Measurements from ENCODE around the gene GNAT1. TPM values are rescaled to one million over a fixed set of nuclear protein-coding genes. Genes with fewer than 3 reads are reported as not detected.
"Not testable (repeated sequence)": the region's sequence is repeated elsewhere in the genome, so short reads cannot be mapped to it uniquely, and the experiment has no call there.

GNAT1 gene
- total and polyA plus RNA-seq, 2 experiments from 2014 or later = not detected

- Histone ChIP-seq H3K9me3 (ENCODE audit: low read depth) (no peaks in the 10 kb centered on the region), H3K27me3 (replicated peaks; ENCODE audit: insufficient read depth) (peaks cover 11% of the 10 kb centered on the region), H3K4me3 (no peak overlapping the region), H3F3A (ENCODE audit: insufficient read depth) (no peaks in the 10 kb centered on the region), H3K4me1 (ENCODE audit: insufficient read depth) (peaks cover 7% of the 10 kb centered on the region; the same call in 1 of the 2 replicates), H3K9me2 (ENCODE audit: insufficient read depth) (no peaks in the 10 kb centered on the region), H3K79me2 (ENCODE audit: insufficient read depth) (no peaks in the 10 kb centered on the region), H4K20me1 (ENCODE audit: insufficient read depth) (no peaks in the 10 kb centered on the region), H3K4me2 (ENCODE audit: unreplicated experiment) (no peak overlapping the region), H3K27ac (no peak overlapping the region), H3K36me3 (ENCODE audit: low read depth) (no peaks in the 10 kb centered on the region), H2AFZ (no peak overlapping the region), H3K9ac (no peak overlapping the region)
- TF ChIP-seq EZH2phosphoT487 (IDR thresholded peaks at IDR 0.05; ENCODE audit: insufficient read depth, low read depth) (no peak), EZH2 (IDR thresholded peaks at IDR 0.05; ENCODE audit: insufficient read depth, poor library complexity, severe bottlenecking) (no peak)
- WGBS, 2 experiments (ENCODE audit: low coverage in 1 of 2, low lambda C conversion rate in 2 of 2, missing lambda C conversion rate in 2 of 2) = 73 to 80% methylated on average over 14 of the region's 14 CpGs
- DNase-seq = no peak
- in situ Hi-C loops (cut with MboI) = loop anchor here (25.0 kb wide), 1 partner anchor 328 kb away; no protein-coding TSS in a partner anchor
These were observed 17.4 kb downstream of the GNAT1 start for GRCh38 chr3:50208677-50209344.

GRCh38 chr3:50210176-50210509, 18.7 kb downstream of the GNAT1 start:
- 86 to 90% methylated on average over 5 of the region's 5 CpGs for WGBS, 2 experiments (ENCODE audit: low coverage in 1 of 2, low lambda C conversion rate in 2 of 2, missing lambda C conversion rate in 2 of 2)
- in situ Hi-C loops (cut with MboI) = loop anchor here (25.0 kb wide), 1 partner anchor 327 kb away; no protein-coding TSS in a partner anchor
- H3K4me1 ChIP-seq (ENCODE audit: insufficient read depth) = peaks cover 7% of the 10 kb centered on the region; the same call in 1 of the 2 replicates
- no peak for DNase-seq
- no peaks in the 10 kb centered on the region for H3K79me2 ChIP-seq (ENCODE audit: insufficient read depth)
- no peaks in the 10 kb centered on the region for H3K9me2 ChIP-seq (ENCODE audit: insufficient read depth)
- H3K27ac ChIP-seq = no peak overlapping the region
- no peak overlapping the region for H3K4me2 ChIP-seq (ENCODE audit: unreplicated experiment)
- H3F3A ChIP-seq (ENCODE audit: insufficient read depth) = no peaks in the 10 kb centered on the region
- no peaks in the 10 kb centered on the region for H4K20me1 ChIP-seq (ENCODE audit: insufficient read depth)
- no peak overlapping the region for H2AFZ ChIP-seq
- no peak overlapping the region for H3K4me3 ChIP-seq
- H3K9me3 ChIP-seq (ENCODE audit: low read depth) = no peaks in the 10 kb centered on the region
- no peaks in the 10 kb centered on the region; the same call in 1 of the 2 replicates for H3K27me3 ChIP-seq (replicated peaks; ENCODE audit: insufficient read depth)
- H3K36me3 ChIP-seq (ENCODE audit: low read depth) = no peaks in the 10 kb centered on the region
- TF ChIP-seq EZH2 (IDR thresholded peaks at IDR 0.05; ENCODE audit: insufficient read depth, poor library complexity, severe bottlenecking) = no peak
- no peak for TF ChIP-seq EZH2phosphoT487 (IDR thresholded peaks at IDR 0.05; ENCODE audit: insufficient read depth, low read depth)
- H3K9ac ChIP-seq = no peak overlapping the region

- Histone ChIP-seq H3K36me3 (ENCODE audit: low read depth) (no peaks in the 10 kb centered on the region), H3K79me2 (ENCODE audit: insufficient read depth) (no peaks in the 10 kb centered on the region), H3F3A (ENCODE audit: insufficient read depth) (no peaks in the 10 kb centered on the region), H3K4me2 (ENCODE audit: unreplicated experiment) (no peak overlapping the region), H3K27ac (no peak overlapping the region), H3K9me3 (ENCODE audit: low read depth) (no peaks in the 10 kb centered on the region), H2AFZ (no peak overlapping the region), H3K27me3 (replicated peaks; ENCODE audit: insufficient read depth) (no peaks in the 10 kb centered on the region; the same call in 1 of the 2 replicates), H3K4me3 (no peak overlapping the region), H3K9ac (no peak overlapping the region), H4K20me1 (ENCODE audit: insufficient read depth) (no peaks in the 10 kb centered on the region), H3K4me1 (ENCODE audit: insufficient read depth) (peaks cover 7% of the 10 kb centered on the region; the same call in 1 of the 2 replicates), H3K9me2 (ENCODE audit: insufficient read depth) (no peaks in the 10 kb centered on the region)
- DNase-seq = no peak
- 84 to 89% methylated on average over 11 to 13 of the region's 13 CpGs for WGBS, 2 experiments (ENCODE audit: low coverage in 1 of 2, low lambda C conversion rate in 2 of 2, missing lambda C conversion rate in 2 of 2)
- TF ChIP-seq EZH2phosphoT487 (IDR thresholded peaks at IDR 0.05; ENCODE audit: insufficient read depth, low read depth) (no peak), EZH2 (IDR thresholded peaks at IDR 0.05; ENCODE audit: insufficient read depth, poor library complexity, severe bottlenecking) (no peak)
- in situ Hi-C loops (cut with MboI) = loop anchor here (25.0 kb wide), 1 partner anchor 327 kb away; no protein-coding TSS in a partner anchor
These were observed 19.3 kb downstream of the GNAT1 start for GRCh38 chr3:50210510-50211367.

- not testable (repeated sequence) for H3K27ac ChIP-seq; H4K20me1 ChIP-seq (ENCODE audit: insufficient read depth); DNase-seq; H3F3A ChIP-seq (ENCODE audit: insufficient read depth); H3K9me2 ChIP-seq (ENCODE audit: insufficient read depth); H3K4me1 ChIP-seq (ENCODE audit: insufficient read depth); H3K27me3 ChIP-seq (replicated peaks; ENCODE audit: insufficient read depth); H3K4me3 ChIP-seq; H3K4me2 ChIP-seq (ENCODE audit: unreplicated experiment); H3K36me3 ChIP-seq (ENCODE audit: low read depth); H3K79me2 ChIP-seq (ENCODE audit: insufficient read depth); H3K9ac ChIP-seq; H2AFZ ChIP-seq; H3K9me3 ChIP-seq (ENCODE audit: low read depth)
- 94 to 96% methylated on average over 5 of the region's 5 CpGs for WGBS, 2 experiments (ENCODE audit: low coverage in 1 of 2, low lambda C conversion rate in 2 of 2, missing lambda C conversion rate in 2 of 2)
- in situ Hi-C loops (cut with MboI) = loop anchor here (25.0 kb wide), 1 partner anchor 326 kb away; no protein-coding TSS in a partner anchor
These were observed 19.9 kb downstream of the GNAT1 start for GRCh38 chr3:50211368-50211717.
